Calu3 (cell line): ENCODE data around the gene TSEN2. TPM values are rescaled to one million over a fixed set of nuclear protein-coding genes. Genes with fewer than 3 reads are reported as not detected.
"Not testable (repeated sequence)": the region's sequence is repeated elsewhere in the genome, so short reads cannot be mapped to it uniquely, and the experiment has no call there.

ENCODE experiments used
- BruUV-seq: library from RNA; stranded (reverse); fragments of 400-500 nt; replicated peaks from 2 replicates; lab custom pipeline; 2021; lab: Mats Ljungman, UMichigan
- CTCF ChIA-PET: fragments of 300-600 bp; sonication (Branson Sonifier 250); formaldehyde crosslinking; loops from one replicate; lab custom pipeline; 2022; ENCODE audit warnings: antibody characterized with exemption; lab: Charles Lee
- DNase-seq: peaks from one replicate; pipeline ENCODE4 v3.0.0; 2022
- H3K27ac Mint-ChIP-seq: one replicate; pipeline ENCODE4 v1.8.0; 2022; ENCODE audit warnings: mixed read lengths; ENCODE audit not compliant: unreplicated experiment
- H3K27me3 Mint-ChIP-seq: one replicate; pipeline ENCODE4 v1.8.0; 2022; ENCODE audit warnings: mixed read lengths; ENCODE audit not compliant: unreplicated experiment
- H3K36me3 Mint-ChIP-seq: one replicate; pipeline ENCODE4 v1.8.0; 2022; ENCODE audit warnings: mild to moderate bottlenecking, moderate library complexity, mixed read lengths; ENCODE audit not compliant: insufficient read depth, unreplicated experiment
- H3K4me1 Mint-ChIP-seq: one replicate; pipeline ENCODE4 v1.8.0; 2022; ENCODE audit warnings: mild to moderate bottlenecking, low read depth, mixed read lengths; ENCODE audit not compliant: unreplicated experiment
- H3K4me3 Mint-ChIP-seq: one replicate; pipeline ENCODE4 v1.8.0; 2022; ENCODE audit warnings: mild to moderate bottlenecking, low read depth, moderate library complexity, mixed read lengths; ENCODE audit not compliant: unreplicated experiment
- H3K9me3 Mint-ChIP-seq: one replicate; pipeline ENCODE4 v1.8.0; 2022; ENCODE audit warnings: low read depth, mixed read lengths; ENCODE audit not compliant: unreplicated experiment
- intact Hi-C: fragments of 100-400 bp; cut with micrococcal nuclease; formaldehyde crosslinking; loops from one replicate; pipeline ENCODE4 v1.10.0; 2022; ENCODE audit not compliant: unreplicated experiment
- total RNA-seq: library from RNA; stranded (reverse); gene quantifications from 2 replicates; pipeline ENCODE4 v1.2.3, GENCODE V29; 2022
- TF ChIP-seq, protein P1 (sequence below): fragments of 200-600 bp; IDR thresholded peaks from one replicate; pipeline ENCODE4 v1.8.0; 2022; ENCODE audit warnings: antibody characterized with exemption; ENCODE audit not compliant: unreplicated experiment

TSEN2 gene
- total RNA-seq, 1 experiment from 2014 or later = 26.7 TPM

- H3K36me3 Mint-ChIP-seq = peaks cover 13% of the 10 kb centered on the region
- H3K9me3 Mint-ChIP-seq = no peaks in the 10 kb centered on the region
- no peak for DNase-seq
- TF ChIP-seq, protein P1, sequence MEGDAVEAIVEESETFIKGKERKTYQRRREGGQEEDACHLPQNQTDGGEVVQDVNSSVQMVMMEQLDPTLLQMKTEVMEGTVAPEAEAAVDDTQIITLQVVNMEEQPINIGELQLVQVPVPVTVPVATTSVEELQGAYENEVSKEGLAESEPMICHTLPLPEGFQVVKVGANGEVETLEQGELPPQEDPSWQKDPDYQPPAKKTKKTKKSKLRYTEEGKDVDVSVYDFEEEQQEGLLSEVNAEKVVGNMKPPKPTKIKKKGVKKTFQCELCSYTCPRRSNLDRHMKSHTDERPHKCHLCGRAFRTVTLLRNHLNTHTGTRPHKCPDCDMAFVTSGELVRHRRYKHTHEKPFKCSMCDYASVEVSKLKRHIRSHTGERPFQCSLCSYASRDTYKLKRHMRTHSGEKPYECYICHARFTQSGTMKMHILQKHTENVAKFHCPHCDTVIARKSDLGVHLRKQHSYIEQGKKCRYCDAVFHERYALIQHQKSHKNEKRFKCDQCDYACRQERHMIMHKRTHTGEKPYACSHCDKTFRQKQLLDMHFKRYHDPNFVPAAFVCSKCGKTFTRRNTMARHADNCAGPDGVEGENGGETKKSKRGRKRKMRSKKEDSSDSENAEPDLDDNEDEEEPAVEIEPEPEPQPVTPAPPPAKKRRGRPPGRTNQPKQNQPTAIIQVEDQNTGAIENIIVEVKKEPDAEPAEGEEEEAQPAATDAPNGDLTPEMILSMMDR = no peak
- no peak overlapping the region for H3K4me3 Mint-ChIP-seq
- no TSS peak for BruUV-seq
- intact Hi-C loops = loop anchor here (5.0 kb wide), 1 partner anchor 35 kb away; the partner anchor contains the start of gene TSEN2
- H3K27ac Mint-ChIP-seq = no peak overlapping the region
- CTCF ChIA-PET = interaction anchor here (0.7 to 1.6 kb wide), 3 partner anchors 23 to 342 kb away, joined by 3 to 4 read pairs (median 3); no protein-coding TSS in a partner anchor
- H3K4me1 Mint-ChIP-seq = peaks cover 62% of the 10 kb centered on the region
- no peaks in the 10 kb centered on the region for H3K27me3 Mint-ChIP-seq
Observed at GRCh38 chr3:12447075-12447474, 37.2 kb upstream of the TSEN2 start.

DNA sequence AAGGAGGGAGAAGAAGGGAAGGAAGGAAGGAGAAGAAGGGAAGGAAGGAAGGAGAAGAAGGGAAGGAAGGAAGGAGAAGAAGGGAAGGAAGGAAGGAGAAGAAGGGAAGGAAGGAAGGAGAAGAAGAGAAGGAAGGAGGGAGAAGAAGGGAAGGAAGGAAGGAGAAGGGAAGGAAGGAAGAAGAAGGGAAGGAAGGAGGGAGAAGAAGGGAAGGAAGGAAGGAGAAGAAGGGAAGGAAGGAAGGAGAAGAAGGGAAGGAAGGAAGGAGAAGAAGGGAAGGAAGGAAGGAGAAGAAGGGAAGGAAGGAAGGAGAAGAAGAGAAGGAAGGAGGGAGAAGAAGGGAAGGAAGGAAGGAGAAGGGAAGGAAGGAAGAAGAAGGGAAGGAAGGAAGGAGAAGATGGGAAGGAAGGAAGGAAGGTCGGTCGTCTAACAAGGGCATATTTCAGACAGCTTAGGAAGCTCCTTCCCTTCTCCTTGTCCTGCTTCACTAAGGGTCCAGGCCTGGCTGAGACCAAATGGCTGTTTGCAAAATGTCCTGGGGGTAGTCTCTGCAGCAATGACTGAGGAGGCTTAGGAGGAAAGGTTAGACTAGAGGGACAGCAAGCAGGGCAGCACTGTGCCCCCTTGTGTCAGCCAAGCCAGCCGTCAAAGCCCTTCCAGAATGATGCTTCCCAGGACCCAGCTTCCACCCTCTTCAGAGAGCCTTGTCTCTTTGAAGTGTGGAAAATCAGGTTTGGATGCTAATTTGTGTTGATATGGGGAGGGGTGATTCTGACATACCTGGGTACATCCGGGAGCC lies 35.7 kb upstream of the TSEN2 start:
- intact Hi-C loops = loop anchor here (5.0 kb wide), 1 partner anchor 34 kb away; the partner anchor contains the start of gene TSEN2
- BruUV-seq, H3K27me3 Mint-ChIP-seq, H3K27ac Mint-ChIP-seq, H3K9me3 Mint-ChIP-seq, H3K4me3 Mint-ChIP-seq, DNase-seq: not testable (repeated sequence)
- CTCF ChIA-PET = interaction anchor here (1.6 kb wide), 1 partner anchor 21 kb away, joined by 3 read pairs; no protein-coding TSS in a partner anchor
- H3K36me3 Mint-ChIP-seq = peaks cover 13% of the 10 kb centered on the region
- peaks cover 52% of the 10 kb centered on the region for H3K4me1 Mint-ChIP-seq

GRCh38 chr3:12449889-12450682 lies 34.2 kb upstream of the TSEN2 start:
- H3K27ac Mint-ChIP-seq = no peak overlapping the region
- peaks cover 44% of the 10 kb centered on the region for H3K4me1 Mint-ChIP-seq
- DNase-seq = no peak
- TF ChIP-seq, protein P1 = no peak
- no peaks in the 10 kb centered on the region for H3K27me3 Mint-ChIP-seq
- intact Hi-C loops = loop anchor here (5.0 kb wide), 1 partner anchor 32 kb away; the partner anchor contains the start of gene TSEN2
- no TSS peak for BruUV-seq
- CTCF ChIA-PET = interaction anchor here (0.6 kb wide), 1 partner anchor 252 kb away, joined by 4 read pairs; no protein-coding TSS in a partner anchor
- no peak overlapping the region for H3K4me3 Mint-ChIP-seq
- H3K9me3 Mint-ChIP-seq = no peaks in the 10 kb centered on the region
- peaks cover 5% of the 10 kb centered on the region for H3K36me3 Mint-ChIP-seq

DNA sequence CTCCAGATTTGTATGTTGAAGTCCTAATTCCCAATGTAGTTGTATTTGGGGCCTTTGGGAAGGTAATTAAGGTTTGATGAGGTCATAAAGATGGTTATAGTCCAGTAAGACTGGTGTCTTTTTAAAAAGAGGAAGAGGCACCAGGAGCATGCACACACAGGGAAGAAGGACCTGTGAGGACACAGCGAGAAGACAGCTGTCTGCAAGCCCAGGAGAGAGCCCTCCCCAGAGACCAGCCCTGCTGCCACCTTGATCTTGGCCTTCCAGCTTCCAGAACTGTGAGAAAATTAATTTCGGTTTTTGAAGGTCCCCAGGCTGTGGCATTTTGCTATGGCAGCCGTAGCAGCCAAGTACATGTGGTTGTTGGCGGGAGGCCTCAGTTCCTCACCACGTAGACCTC lies 32.8 kb upstream of the TSEN2 start:
- BruUV-seq = no TSS peak
- Mint-ChIP-seq H3K36me3 (no peaks in the 10 kb centered on the region), H3K4me3 (no peak overlapping the region), H3K27ac (no peak overlapping the region), H3K4me1 (peaks cover 30% of the 10 kb centered on the region), H3K27me3 (no peaks in the 10 kb centered on the region), H3K9me3 (no peaks in the 10 kb centered on the region)
- no peak for DNase-seq
- CTCF ChIA-PET = no interaction called here
- TF ChIP-seq, protein P1 = no peak
- intact Hi-C loops = no loop called here
